ENCODE data around the gene FUT7. TPM values are rescaled to one million over a fixed set of nuclear protein-coding genes. Genes with fewer than 3 reads are reported as not detected.
A peak's percentile ranks its signal among the peaks of the same experiment; 100 is the strongest.

FUT7 gene
- total RNA-seq, 4 donors from 2014 or later, result not detected

DNA sequence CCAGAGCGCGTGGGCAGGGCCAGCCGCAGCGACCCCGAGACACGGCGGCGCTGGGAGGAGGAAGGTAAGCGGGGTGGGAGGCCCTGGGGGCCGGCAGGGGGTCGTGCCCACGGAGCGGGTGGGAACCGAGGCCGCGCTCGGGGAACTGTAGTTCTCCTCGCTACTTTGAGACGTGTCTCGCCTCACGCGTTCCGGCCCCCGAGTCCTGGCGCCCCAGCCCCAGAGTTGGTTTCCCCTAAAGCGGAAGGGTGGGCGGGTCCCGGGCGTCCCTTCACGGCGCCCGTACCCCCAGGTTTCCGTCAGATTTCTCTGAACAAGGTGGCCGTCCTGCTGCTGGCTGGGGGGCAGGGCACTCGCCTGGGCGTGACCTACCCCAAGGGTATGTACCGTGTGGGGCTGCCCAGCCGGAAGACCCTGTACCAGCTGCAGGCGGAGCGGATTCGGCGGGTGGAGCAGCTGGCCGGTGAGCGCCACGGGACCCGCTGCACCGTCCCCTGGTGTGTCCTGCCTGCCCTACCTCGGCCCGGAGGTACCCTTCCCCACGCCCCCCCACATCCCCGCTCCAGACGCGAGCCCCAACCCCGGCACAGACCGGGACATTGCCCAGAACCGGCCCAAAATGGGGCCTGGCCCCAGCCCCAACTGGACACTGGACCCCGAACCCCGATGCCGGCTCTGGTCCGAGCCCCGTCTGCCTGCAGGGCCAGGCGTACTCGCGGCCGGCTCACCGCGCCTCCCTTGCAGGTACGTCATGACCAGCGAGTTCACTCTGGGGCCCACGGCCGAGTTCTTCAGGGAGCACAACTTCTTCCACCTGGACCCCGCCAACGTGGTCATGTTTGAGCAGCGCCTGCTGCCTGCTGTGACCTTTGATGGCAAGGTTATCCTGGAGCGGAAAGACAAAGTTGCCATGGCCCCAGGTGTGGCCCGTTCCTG is 46.1 kb upstream of the FUT7 start:
- Histone ChIP-seq H3K4me1 (peaks cover 0 to 7% of the 10 kb centered on the region in 2 donors), H3K27ac (no peak overlapping the region), H3K27me3 (no peaks in the 10 kb centered on the region), H3K4me3 (peak overlapping the region; percentile 41 to 47), H3K36me3 (no peaks in the 10 kb centered on the region), H3K9me3 (no peaks in the 10 kb centered on the region)
- DNase-seq, result peak in 1 of 2 donors; percentile 26
- intact Hi-C loops (cut with DNase I; ENCODE audit: low total_unique reads), result no loop called here
- TF ChIP-seq, protein P1, sequence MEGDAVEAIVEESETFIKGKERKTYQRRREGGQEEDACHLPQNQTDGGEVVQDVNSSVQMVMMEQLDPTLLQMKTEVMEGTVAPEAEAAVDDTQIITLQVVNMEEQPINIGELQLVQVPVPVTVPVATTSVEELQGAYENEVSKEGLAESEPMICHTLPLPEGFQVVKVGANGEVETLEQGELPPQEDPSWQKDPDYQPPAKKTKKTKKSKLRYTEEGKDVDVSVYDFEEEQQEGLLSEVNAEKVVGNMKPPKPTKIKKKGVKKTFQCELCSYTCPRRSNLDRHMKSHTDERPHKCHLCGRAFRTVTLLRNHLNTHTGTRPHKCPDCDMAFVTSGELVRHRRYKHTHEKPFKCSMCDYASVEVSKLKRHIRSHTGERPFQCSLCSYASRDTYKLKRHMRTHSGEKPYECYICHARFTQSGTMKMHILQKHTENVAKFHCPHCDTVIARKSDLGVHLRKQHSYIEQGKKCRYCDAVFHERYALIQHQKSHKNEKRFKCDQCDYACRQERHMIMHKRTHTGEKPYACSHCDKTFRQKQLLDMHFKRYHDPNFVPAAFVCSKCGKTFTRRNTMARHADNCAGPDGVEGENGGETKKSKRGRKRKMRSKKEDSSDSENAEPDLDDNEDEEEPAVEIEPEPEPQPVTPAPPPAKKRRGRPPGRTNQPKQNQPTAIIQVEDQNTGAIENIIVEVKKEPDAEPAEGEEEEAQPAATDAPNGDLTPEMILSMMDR (IDR thresholded peaks at IDR 0.05), result no peak
- TF ChIP-seq POLR2A (IDR thresholded peaks at IDR 0.05), result no peak

DNA sequence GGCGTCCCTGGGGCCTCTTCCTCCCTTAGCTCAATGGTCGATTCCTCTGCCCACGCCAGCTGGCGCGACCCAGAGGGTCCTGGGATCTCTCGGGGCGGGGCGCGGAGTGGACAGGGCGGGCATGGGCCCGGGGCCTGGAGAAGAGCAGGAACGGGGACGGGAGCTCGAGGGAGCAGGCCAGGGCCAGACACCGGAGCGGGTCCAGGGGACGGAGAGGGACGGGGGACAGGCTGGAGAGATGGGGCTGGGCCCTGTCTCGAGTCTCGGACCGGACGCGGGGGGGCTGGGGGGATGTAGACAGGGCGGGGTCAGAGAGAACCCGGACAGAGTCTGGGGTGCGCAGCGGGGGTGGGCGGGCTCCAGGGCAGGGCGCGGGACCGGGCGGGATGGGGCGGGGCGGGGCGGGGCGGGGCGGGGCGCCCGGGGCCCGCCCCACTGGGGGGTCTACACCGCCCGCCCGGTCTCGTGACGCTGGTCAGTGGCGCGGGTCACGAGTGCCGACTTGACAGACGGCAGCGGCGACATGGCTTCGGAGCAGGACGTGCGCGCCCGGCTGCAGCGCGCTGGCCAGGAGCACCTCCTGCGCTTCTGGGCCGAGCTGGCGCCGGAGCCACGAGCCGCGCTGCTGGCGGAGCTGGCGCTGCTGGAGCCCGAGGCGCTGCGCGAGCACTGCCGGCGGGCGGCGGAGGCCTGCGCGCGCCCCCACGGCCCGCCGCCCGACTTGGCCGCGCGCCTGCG is 45.3 kb upstream of the FUT7 start, which contains the start of gene UAP1L1:
TSS of gene UAP1L1 (plus strand) at position 508 of the 738 bp plus-strand sequence. CDS start at position 524, 16 bp downstream.
- H3K4me1 ChIP-seq, result peaks cover 0 to 7% of the 10 kb centered on the region in 2 donors
- peak within 1 kb of the TSS; percentile 36 to 65 for H3K27ac ChIP-seq
- H3K27me3 ChIP-seq, result no peaks in the 10 kb centered on the region
- intact Hi-C loops (cut with DNase I; ENCODE audit: low total_unique reads), result no loop called here
- no peaks in the 10 kb centered on the region for H3K36me3 ChIP-seq
- no peaks in the 10 kb centered on the region for H3K9me3 ChIP-seq
- peak; percentile 63 to 70 for DNase-seq
- TF ChIP-seq POLR2A (IDR thresholded peaks at IDR 0.05), result peak; percentile 27 to 38
- TF ChIP-seq, protein P1 (IDR thresholded peaks at IDR 0.05), result no peak
- peak within 1 kb of the TSS; percentile 41 to 47 for H3K4me3 ChIP-seq

DNA sequence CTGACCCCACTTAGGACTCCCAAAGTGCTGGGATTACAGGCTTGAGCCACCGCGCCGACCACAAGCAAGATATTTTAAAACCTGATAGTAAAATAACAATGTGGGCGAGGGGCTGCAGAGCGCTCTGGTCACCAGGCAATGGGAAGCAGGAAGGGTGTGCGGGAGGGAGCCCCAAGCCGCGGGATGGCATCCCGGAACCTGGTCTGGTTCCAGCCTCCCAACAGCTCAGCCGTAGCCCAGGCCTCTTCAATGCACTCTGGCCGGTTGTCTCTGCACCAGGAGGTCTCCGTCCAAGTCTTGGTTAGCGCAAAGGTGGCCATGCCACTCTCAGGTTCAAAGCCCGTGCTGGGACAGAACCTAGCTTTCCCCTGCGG is 44.7 kb upstream of the FUT7 start:
- H3K27ac ChIP-seq, result peak overlapping the region; percentile 36 to 65
- no peaks in the 10 kb centered on the region for H3K9me3 ChIP-seq
- intact Hi-C loops (cut with DNase I; ENCODE audit: low total_unique reads), result no loop called here
- TF ChIP-seq POLR2A (IDR thresholded peaks at IDR 0.05), result no peak
- TF ChIP-seq, protein P1 (IDR thresholded peaks at IDR 0.05), result no peak
- H3K4me1 ChIP-seq, result peaks cover 0 to 7% of the 10 kb centered on the region in 2 donors
- no peaks in the 10 kb centered on the region for H3K27me3 ChIP-seq
- H3K36me3 ChIP-seq, result no peaks in the 10 kb centered on the region
- no peak for DNase-seq
- H3K4me3 ChIP-seq, result peak overlapping the region; percentile 41 to 47

DNA sequence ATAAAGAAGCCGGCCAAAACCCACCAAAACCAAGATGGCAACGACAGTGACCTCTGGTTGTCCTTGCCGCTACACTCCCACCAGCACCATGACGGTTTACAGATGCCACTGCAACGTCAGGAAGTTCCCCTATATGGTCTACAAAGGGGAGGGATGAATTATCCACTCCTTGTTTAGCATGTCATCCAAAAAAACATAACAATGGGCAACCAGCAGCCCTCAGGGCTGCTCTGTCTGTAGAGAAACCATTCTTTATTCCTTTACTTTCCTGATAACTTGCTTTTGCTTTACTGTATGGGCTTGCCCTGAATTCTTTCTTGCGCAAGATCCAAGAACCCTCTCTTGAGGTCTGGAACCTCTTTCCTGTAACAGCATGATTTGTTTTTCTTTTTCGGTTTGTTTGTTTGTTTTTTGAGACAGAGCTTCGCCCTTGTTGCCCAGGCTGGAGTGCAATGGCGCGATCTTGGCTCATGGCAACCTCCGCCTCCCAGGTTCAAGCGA is 43.4 kb upstream of the FUT7 start:
- Histone ChIP-seq H3K27ac (no peak overlapping the region), H3K36me3 (no peaks in the 10 kb centered on the region), H3K9me3 (no peaks in the 10 kb centered on the region), H3K27me3 (no peaks in the 10 kb centered on the region), H3K4me3 (no peak overlapping the region), H3K4me1 (peaks cover 0 to 15% of the 10 kb centered on the region in 2 donors)
- no peak for TF ChIP-seq POLR2A (IDR thresholded peaks at IDR 0.05)
- TF ChIP-seq, protein P1 (IDR thresholded peaks at IDR 0.05), result no peak
- no peak for DNase-seq
- intact Hi-C loops (cut with DNase I; ENCODE audit: low total_unique reads), result no loop called here
